NT2/D1 (cell line): ENCODE measurements around the gene FMO1.

ENCODE experiments used
- YY1 ChIP-seq: IDR thresholded peaks from 2 replicates; pipeline ENCODE4 v1.6.1; 2011; ENCODE audit not compliant: insufficient read length, insufficient read depth
- ZNF274 ChIP-seq: IDR thresholded peaks from 2 replicates; pipeline ENCODE4 v1.6.1; 2011; ENCODE audit warnings: mild to moderate bottlenecking, low read depth, low read length

GRCh38 chr1:171252482-171252881, 4.2 kb downstream of the FMO1 start:
- no peak for TF ChIP-seq YY1
- TF ChIP-seq ZNF274: no peak
